ENCODE measurements around the gene KRTAP21-2. TPM values are rescaled to one million over a fixed set of nuclear protein-coding genes. Genes with fewer than 3 reads are reported as not detected.

The KRTAP21-2 gene
- total RNA-seq, 4 donors from 2014 or later, result not detected

DNA sequence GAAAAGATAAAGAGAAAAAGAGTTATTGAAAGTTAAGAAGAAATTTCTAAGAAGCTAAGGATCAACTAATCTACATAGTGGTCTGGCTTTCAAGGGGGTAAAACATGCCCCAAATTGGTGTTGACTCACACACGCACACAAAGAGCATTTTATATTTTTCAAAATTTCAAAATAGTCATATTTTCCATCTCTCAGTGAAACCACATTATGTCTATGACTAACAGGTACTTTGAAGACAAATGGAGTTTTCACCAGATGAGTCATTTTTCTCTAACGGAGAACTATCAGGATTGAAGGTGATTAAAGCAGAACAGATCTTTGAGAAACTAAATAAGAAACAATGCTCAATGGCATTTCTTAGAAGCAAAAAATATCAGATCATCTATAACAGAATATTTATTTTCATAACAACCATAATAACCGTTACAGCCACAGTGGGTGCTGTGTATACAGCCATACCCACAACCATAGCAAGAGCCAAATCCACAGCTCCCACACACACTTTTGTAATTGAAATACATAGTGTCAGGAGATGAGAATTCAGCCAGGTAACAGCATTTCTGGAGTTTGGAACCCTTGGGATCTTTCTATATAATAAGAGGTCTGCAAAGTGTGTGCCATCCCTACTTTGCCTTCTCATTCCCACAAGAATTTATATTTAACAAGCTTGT is 28.7 kb downstream of the KRTAP21-2 start, which contains the start of gene KRTAP21-3:
Gene KRTAP21-3, minus strand, starts transcription at position 539 of the 671 bp plus-strand sequence. Its CDS starts 18 bp downstream, at position 521.
- TF ChIP-seq, protein P1, sequence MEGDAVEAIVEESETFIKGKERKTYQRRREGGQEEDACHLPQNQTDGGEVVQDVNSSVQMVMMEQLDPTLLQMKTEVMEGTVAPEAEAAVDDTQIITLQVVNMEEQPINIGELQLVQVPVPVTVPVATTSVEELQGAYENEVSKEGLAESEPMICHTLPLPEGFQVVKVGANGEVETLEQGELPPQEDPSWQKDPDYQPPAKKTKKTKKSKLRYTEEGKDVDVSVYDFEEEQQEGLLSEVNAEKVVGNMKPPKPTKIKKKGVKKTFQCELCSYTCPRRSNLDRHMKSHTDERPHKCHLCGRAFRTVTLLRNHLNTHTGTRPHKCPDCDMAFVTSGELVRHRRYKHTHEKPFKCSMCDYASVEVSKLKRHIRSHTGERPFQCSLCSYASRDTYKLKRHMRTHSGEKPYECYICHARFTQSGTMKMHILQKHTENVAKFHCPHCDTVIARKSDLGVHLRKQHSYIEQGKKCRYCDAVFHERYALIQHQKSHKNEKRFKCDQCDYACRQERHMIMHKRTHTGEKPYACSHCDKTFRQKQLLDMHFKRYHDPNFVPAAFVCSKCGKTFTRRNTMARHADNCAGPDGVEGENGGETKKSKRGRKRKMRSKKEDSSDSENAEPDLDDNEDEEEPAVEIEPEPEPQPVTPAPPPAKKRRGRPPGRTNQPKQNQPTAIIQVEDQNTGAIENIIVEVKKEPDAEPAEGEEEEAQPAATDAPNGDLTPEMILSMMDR (IDR thresholded peaks at IDR 0.05), result no peak
- TF ChIP-seq EP300 (IDR thresholded peaks at IDR 0.05), result no peak
- no peak for TF ChIP-seq POLR2AphosphoS5 (IDR thresholded peaks at IDR 0.05)
- no peak for TF ChIP-seq POLR2A (IDR thresholded peaks at IDR 0.05)
- no peaks in the 10 kb centered on the region for H3K4me1 ChIP-seq
- WGBS, 2 donors (ENCODE audit: low coverage in 1 of 2), result 62 to 77% methylated on average over 3 of the region's 3 CpGs
- H3K4me3 ChIP-seq, result no peak within 1 kb of the TSS
- ATAC-seq, result no peak
- H3K27me3 ChIP-seq, result no peaks in the 10 kb centered on the region
- no peak within 1 kb of the TSS for H3K27ac ChIP-seq
- no peaks in the 10 kb centered on the region for H3K9me3 ChIP-seq
- H3K36me3 ChIP-seq, result no peaks in the 10 kb centered on the region

DNA sequence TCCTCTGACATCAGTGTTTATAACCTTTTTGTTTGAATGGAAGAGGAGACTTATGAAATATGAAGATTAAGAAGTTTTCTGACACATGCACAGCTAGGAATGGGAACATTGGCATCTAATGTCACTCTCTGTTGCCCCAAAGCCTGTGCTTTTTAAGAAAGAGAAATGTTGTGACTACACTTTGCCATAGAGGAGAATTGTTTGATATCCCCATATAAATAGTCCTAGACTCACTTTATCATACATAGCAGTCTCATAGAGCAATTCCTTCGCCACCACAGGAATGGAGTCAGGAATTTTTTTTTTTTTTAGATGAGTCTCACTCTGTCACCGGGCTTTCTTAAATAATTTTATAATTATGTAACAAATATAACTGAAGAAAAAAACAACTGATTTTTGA is 30.0 kb downstream of the KRTAP21-2 start:
- H3K27me3 ChIP-seq, result no peaks in the 10 kb centered on the region
- peaks cover 0 to 4% (median 0%) of the 10 kb centered on the region in 3 donors for H3K9me3 ChIP-seq
- H3K36me3 ChIP-seq, result no peaks in the 10 kb centered on the region
- ATAC-seq, result no peak
- WGBS, 2 donors (ENCODE audit: low coverage in 1 of 2), result 81 to 88% methylated on average over 2 of the region's 2 CpGs
- no peak for TF ChIP-seq POLR2A (IDR thresholded peaks at IDR 0.05)
- no peak for TF ChIP-seq POLR2AphosphoS5 (IDR thresholded peaks at IDR 0.05)
- no peak overlapping the region for H3K27ac ChIP-seq
- no peaks in the 10 kb centered on the region for H3K4me1 ChIP-seq
- no peak overlapping the region for H3K4me3 ChIP-seq

DNA sequence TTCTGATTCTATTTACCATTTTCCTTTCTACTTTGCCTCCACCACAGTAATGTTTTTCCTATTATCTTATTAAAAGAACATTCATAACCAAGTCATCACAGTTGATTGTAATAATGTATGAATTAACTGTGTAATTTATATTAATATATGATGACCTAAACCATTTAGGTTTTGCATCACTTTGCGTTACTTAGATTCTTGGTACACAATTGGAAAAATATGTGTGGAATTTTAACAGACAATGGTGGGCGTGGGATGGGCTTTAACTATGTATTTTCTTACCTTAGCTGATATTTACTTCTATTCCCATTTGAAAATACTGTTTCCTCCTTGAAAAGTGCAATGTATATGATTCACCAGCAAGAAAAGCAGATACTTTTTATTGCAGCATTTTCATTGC is 32.1 kb downstream of the KRTAP21-2 start:
- no peak for TF ChIP-seq EP300 (IDR thresholded peaks at IDR 0.05)
- TF ChIP-seq, protein P1 (IDR thresholded peaks at IDR 0.05), result no peak
- TF ChIP-seq POLR2A (IDR thresholded peaks at IDR 0.05), result no peak
- TF ChIP-seq POLR2AphosphoS5 (IDR thresholded peaks at IDR 0.05), result no peak
- no peak for ATAC-seq
- Histone ChIP-seq H3K4me3 (no peak overlapping the region), H3K27ac (no peak overlapping the region), H3K4me1 (no peaks in the 10 kb centered on the region), H3K36me3 (no peaks in the 10 kb centered on the region), H3K9me3 (peaks cover 0 to 11% (median 0%) of the 10 kb centered on the region in 3 donors), H3K27me3 (no peaks in the 10 kb centered on the region)
- 72 to 77% methylated on average over 2 of the region's 2 CpGs for WGBS, 2 donors (ENCODE audit: low coverage in 1 of 2)

DNA sequence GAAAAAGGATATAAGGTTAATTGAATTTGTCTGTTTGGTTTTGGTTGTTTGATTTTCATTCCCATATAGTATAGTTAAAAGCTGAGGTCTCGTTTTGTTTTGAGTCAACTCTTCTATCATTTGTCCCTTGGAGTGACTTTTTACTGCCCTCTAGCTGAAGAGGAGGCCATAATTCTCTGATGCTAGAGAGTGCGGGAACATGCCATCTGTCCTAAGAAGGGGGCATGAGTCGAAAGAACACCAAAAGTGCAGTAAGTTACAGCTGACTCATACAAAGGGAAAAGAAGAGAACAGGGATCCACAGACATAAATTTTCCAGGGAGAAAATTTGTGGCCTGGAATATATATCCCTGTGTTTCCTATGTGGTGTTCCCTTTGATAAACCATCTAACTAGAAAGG is 32.6 kb downstream of the KRTAP21-2 start:
- H3K27ac ChIP-seq, result no peak overlapping the region
- ATAC-seq, result no peak
- 40 to 61% methylated on average over 1 to 3 of the region's 3 CpGs for WGBS, 2 donors (ENCODE audit: low coverage in 1 of 2)
- TF ChIP-seq POLR2AphosphoS5 (IDR thresholded peaks at IDR 0.05), result no peak
- TF ChIP-seq, protein P1 (IDR thresholded peaks at IDR 0.05), result no peak
- TF ChIP-seq EP300 (IDR thresholded peaks at IDR 0.05), result no peak
- TF ChIP-seq POLR2A (IDR thresholded peaks at IDR 0.05), result no peak
- H3K9me3 ChIP-seq, result peaks cover 0 to 11% (median 0%) of the 10 kb centered on the region in 3 donors
- H3K4me1 ChIP-seq, result no peaks in the 10 kb centered on the region
- no peaks in the 10 kb centered on the region for H3K27me3 ChIP-seq
- no peak overlapping the region for H3K4me3 ChIP-seq
- H3K36me3 ChIP-seq, result no peaks in the 10 kb centered on the region

GRCh38 chr21:30713766-30714165 is 33.3 kb downstream of the KRTAP21-2 start:
- WGBS, 2 donors (ENCODE audit: low coverage in 1 of 2), result 69 to 88% methylated on average over 3 of the region's 3 CpGs
- Histone ChIP-seq H3K9me3 (peaks cover 0 to 11% (median 0%) of the 10 kb centered on the region in 3 donors), H3K27ac (no peak overlapping the region), H3K27me3 (no peaks in the 10 kb centered on the region), H3K36me3 (no peaks in the 10 kb centered on the region), H3K4me3 (no peak overlapping the region), H3K4me1 (no peaks in the 10 kb centered on the region)
- no peak for ATAC-seq
- TF ChIP-seq POLR2A (IDR thresholded peaks at IDR 0.05), result no peak
- TF ChIP-seq POLR2AphosphoS5 (IDR thresholded peaks at IDR 0.05), result no peak

DNA sequence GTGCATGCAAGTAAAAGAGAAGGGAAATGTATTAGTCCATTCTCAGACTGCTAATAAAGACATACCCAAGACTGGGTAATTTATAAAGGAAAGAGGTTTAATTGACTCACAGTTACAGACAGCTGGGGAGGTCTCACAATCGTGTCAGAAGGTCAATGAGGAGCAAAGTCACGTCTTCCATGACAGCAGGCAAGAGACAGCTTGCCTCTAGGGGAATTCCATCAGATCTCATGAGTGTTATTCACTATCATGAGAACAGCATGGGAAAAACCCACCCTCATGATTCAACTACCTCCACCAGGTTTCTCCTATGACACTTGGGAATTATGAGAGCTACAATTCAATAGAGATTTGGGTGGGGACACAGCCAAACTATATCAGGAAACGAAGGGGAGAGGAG is 36.6 kb downstream of the KRTAP21-2 start:
- 0 to 15% methylated on average over 2 to 3 of the region's 3 CpGs for WGBS, 2 donors (ENCODE audit: low coverage in 1 of 2)
- no peaks in the 10 kb centered on the region for H3K36me3 ChIP-seq
- H3K27me3 ChIP-seq, result no peaks in the 10 kb centered on the region
- H3K4me3 ChIP-seq, result no peak overlapping the region
- TF ChIP-seq, protein P1 (IDR thresholded peaks at IDR 0.05), result no peak
- TF ChIP-seq EP300 (IDR thresholded peaks at IDR 0.05), result no peak
- TF ChIP-seq POLR2AphosphoS5 (IDR thresholded peaks at IDR 0.05), result no peak
- no peak for TF ChIP-seq POLR2A (IDR thresholded peaks at IDR 0.05)
- H3K9me3 ChIP-seq, result peaks cover 0 to 11% (median 0%) of the 10 kb centered on the region in 3 donors
- H3K4me1 ChIP-seq, result no peaks in the 10 kb centered on the region
- no peak overlapping the region for H3K27ac ChIP-seq
- ATAC-seq, result no peak
